SK-N-SH (cell line): Measurements from ENCODE around the gene TBKBP1. TPM values are rescaled to one million over a fixed set of nuclear protein-coding genes. Genes with fewer than 3 reads are reported as not detected.

Experiments used
- CTCF ChIA-PET: fragments of 300-600, 350-600 bp; formaldehyde crosslinking; extraction: SDS; loops from one replicate; lab custom pipeline; 2021; lab: Yijun Ruan, JAX
- POLR2A ChIA-PET: fragments of 350-600 bp; sonication (Branson Sonifier 250); formaldehyde crosslinking; extraction: SDS; loops from one replicate; lab custom pipeline; 2020; ENCODE audit warnings: antibody characterized with exemption, inconsistent platforms; lab: Yijun Ruan, JAX
- DNase-seq: peaks from one replicate; pipeline ENCODE4 v3.0.0; 2012
- H2AFZ ChIP-seq: fragments of 200-600 bp; sonication (generic); 2 replicates; pipeline ENCODE4 v1.8.1; 2016; ENCODE audit warnings: antibody characterized with exemption, mild to moderate bottlenecking, low read depth
- H3F3A ChIP-seq: fragments of 200-600 bp; sonication (generic); replicated peaks from 2 replicates; pipeline ENCODE3; 2016; ENCODE audit warnings: antibody characterized with exemption, mild to moderate bottlenecking; ENCODE audit not compliant: insufficient read depth
- H3K27ac ChIP-seq, 2 experiments: fragments of 200-500 bp in 1 of 2; fragments of 200-600 bp in 1 of 2; sonication (Bioruptor generic) in 1 of 2; sonication (generic), shearing (Covaris generic) in 1 of 2; 2 replicates each; pipeline versions ENCODE4 v1.5.1 to v1.6.1; 2014 to 2016; ENCODE audit warnings: low read depth in 2 of 2, inconsistent platforms in 1 of 2, low read length in 1 of 2, mild to moderate bottlenecking in 1 of 2, mixed read lengths in 1 of 2
- H3K27me3 ChIP-seq: fragments of 200-600 bp; sonication (generic), shearing (Covaris generic); 2 replicates; pipeline ENCODE4 v1.6.1; 2016; ENCODE audit warnings: mixed run types; ENCODE audit not compliant: insufficient read depth
- H3K36me3 ChIP-seq, 2 experiments: fragments of 200-500 bp in 1 of 2; fragments of 200-600 bp in 1 of 2; sonication (Bioruptor generic) in 1 of 2; sonication (generic) in 1 of 2; replicated peaks in 1 of 2; 2 replicates each; pipeline versions ENCODE3 to v1.5.1; 2014 to 2016; ENCODE audit warnings: low read length in 1 of 2, mild to moderate bottlenecking in 1 of 2; ENCODE audit not compliant: insufficient read depth in 2 of 2, control insufficient read depth in 1 of 2
- H3K4me1 ChIP-seq, 2 experiments: fragments of 200-500 bp in 1 of 2; fragments of 200-600 bp in 1 of 2; sonication (Bioruptor generic) in 1 of 2; sonication (generic), shearing (Covaris generic) in 1 of 2; 2 replicates each; pipeline versions ENCODE4 v1.5.1 to v1.6.1; 2014 to 2016; ENCODE audit warnings: low read depth in 1 of 2, low read length in 1 of 2, mixed run types in 1 of 2; ENCODE audit not compliant: insufficient read depth in 2 of 2, control insufficient read depth in 1 of 2
- H3K4me2 ChIP-seq: fragments of 200-600 bp; sonication (generic), shearing (Covaris generic); 2 replicates; pipeline ENCODE4 v1.6.1; 2017; ENCODE audit warnings: mixed run types
- H3K4me3 ChIP-seq, 2 experiments: fragments of 200-500 bp in 1 of 2; fragments of 200-600 bp in 1 of 2; sonication (Bioruptor generic) in 1 of 2; sonication (generic), shearing (Covaris generic) in 1 of 2; 2 replicates each; pipeline versions ENCODE4 v1.5.1 to v1.8.1; 2014 to 2016; ENCODE audit warnings: low read depth in 2 of 2, inconsistent platforms in 1 of 2, low read length in 1 of 2, mild to moderate bottlenecking in 1 of 2, mixed read lengths in 1 of 2, moderate library complexity in 1 of 2
- H3K79me2 ChIP-seq: fragments of 200-600 bp; sonication (generic); 2 replicates; pipeline ENCODE4 v1.8.1; 2017; ENCODE audit warnings: mild to moderate bottlenecking; ENCODE audit not compliant: insufficient read depth
- H3K9ac ChIP-seq: fragments of 200-600 bp; sonication (generic); 2 replicates; pipeline ENCODE4 v1.6.1; 2017; ENCODE audit warnings: mixed run types
- H3K9me2 ChIP-seq: fragments of 200-600 bp; sonication (generic); 2 replicates; pipeline ENCODE4 v1.6.1; 2017; ENCODE audit warnings: mixed run types
- H3K9me3 ChIP-seq: fragments of 200-600 bp; sonication (generic); 2 replicates; pipeline ENCODE4 v1.6.1; 2017; ENCODE audit warnings: mixed run types, mild to moderate bottlenecking, moderate library complexity
- H4K20me1 ChIP-seq: fragments of 200-600 bp; sonication (generic); 2 replicates; pipeline ENCODE4 v1.6.1; 2017; ENCODE audit warnings: mild to moderate bottlenecking, mixed run types; ENCODE audit not compliant: insufficient read depth
- MAX ChIP-seq: IDR thresholded peaks from 2 replicates; pipeline ENCODE4 v1.4.0; 2012; ENCODE audit warnings: low read depth
- MXI1 ChIP-seq: IDR thresholded peaks from 2 replicates; pipeline ENCODE4 v1.6.1; 2012; ENCODE audit warnings: mild to moderate bottlenecking, low read depth, low read length, improper control_type of control experiment
- NRF1 ChIP-seq: IDR thresholded peaks from 2 replicates; pipeline ENCODE4 v1.6.1; 2012; ENCODE audit warnings: low read depth, mild to moderate bottlenecking, low read length
- SIN3A ChIP-seq: IDR thresholded peaks from 2 replicates; pipeline ENCODE4 v1.6.1; 2012; ENCODE audit warnings: low read depth, mild to moderate bottlenecking, low read length, moderate library complexity, borderline replicate concordance
- YY1 ChIP-seq: IDR thresholded peaks from 2 replicates; pipeline ENCODE4 v1.4.0; 2012; ENCODE audit warnings: low read depth, mild to moderate bottlenecking
- ZBTB33 ChIP-seq: IDR thresholded peaks from 2 replicates; pipeline ENCODE4 v1.4.0; 2012; ENCODE audit warnings: low read depth, borderline replicate concordance
- WGBS: methylation state at CpG from one replicate; pipeline ENCODE4 v1.1.6; 2017; ENCODE audit warnings: low lambda C conversion rate; 5-methylcytosine and 5-hydroxymethylcytosine counted together
- polyA plus RNA-seq, 3 experiments: library from polyadenylated mRNA; depleted of rRNA; stranded (reverse); fragments of >200 nt; gene quantifications; 2 replicates each; pipeline ENCODE4 v1.2.3, GENCODE V29; 2012
- TF ChIP-seq, protein P1 (sequence below): IDR thresholded peaks from 2 replicates; pipeline ENCODE4 v1.6.1; 2012; ENCODE audit warnings: mild to moderate bottlenecking, low read depth, low read length, moderate library complexity
- TF ChIP-seq, protein P2 (sequence below): IDR thresholded peaks from 2 replicates; pipeline ENCODE4 v1.4.0; 2012; ENCODE audit warnings: low read depth, borderline replicate concordance

The TBKBP1 gene
- polyA plus RNA-seq, 1 of the 3 experiments (the other 2 are of a cell fraction) = 14.4 TPM

DNA sequence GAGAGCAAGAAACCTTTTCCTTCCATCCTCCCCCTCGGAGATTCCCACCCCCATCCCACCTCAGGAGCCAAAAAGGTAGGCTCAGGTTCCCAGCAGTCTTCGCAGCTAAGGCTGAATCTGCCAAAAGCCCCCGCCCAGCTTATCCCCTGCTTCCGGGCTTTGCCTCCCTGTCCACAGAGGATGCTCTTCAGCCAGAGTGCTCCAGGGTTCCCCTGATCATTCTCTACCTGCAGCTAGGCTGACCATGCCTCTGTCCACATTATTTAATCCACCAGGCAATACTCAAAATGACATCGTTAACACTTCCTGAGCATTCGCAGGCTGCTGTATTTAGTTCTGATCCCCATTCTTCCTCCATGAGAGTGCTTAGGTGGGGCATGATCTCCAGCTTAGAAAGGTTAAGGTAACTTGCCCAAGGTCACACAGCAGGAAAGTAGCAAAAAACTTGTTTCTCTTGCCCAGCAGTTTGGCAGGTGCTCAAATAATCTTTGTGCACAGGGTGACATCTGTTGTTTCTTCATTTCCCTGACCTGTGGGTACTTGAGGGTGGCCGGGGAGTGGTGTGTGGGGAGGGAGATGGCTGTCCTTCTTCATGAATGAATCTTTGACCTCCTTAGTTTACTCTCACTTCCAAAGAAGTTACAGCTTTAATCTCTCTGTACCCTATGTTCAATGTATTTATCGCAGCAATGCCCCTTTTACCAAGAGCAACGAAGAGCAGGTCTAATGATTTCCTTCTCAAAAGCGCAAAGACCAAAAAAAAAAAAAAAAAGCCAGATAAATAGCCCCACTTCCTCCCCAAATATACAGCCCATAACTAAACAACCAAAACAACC lies 848 bp upstream of the TBKBP1 start (continued):
- TF ChIP-seq, protein P1, sequence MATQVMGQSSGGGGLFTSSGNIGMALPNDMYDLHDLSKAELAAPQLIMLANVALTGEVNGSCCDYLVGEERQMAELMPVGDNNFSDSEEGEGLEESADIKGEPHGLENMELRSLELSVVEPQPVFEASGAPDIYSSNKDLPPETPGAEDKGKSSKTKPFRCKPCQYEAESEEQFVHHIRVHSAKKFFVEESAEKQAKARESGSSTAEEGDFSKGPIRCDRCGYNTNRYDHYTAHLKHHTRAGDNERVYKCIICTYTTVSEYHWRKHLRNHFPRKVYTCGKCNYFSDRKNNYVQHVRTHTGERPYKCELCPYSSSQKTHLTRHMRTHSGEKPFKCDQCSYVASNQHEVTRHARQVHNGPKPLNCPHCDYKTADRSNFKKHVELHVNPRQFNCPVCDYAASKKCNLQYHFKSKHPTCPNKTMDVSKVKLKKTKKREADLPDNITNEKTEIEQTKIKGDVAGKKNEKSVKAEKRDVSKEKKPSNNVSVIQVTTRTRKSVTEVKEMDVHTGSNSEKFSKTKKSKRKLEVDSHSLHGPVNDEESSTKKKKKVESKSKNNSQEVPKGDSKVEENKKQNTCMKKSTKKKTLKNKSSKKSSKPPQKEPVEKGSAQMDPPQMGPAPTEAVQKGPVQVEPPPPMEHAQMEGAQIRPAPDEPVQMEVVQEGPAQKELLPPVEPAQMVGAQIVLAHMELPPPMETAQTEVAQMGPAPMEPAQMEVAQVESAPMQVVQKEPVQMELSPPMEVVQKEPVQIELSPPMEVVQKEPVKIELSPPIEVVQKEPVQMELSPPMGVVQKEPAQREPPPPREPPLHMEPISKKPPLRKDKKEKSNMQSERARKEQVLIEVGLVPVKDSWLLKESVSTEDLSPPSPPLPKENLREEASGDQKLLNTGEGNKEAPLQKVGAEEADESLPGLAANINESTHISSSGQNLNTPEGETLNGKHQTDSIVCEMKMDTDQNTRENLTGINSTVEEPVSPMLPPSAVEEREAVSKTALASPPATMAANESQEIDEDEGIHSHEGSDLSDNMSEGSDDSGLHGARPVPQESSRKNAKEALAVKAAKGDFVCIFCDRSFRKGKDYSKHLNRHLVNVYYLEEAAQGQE = no peak

- H3K4me1 ChIP-seq = peaks cover 14 to 23% of the 10 kb centered on the region in 2 experiments; a peak in 3 of 4 replicates
- H2AFZ ChIP-seq = peak overlapping the region; percentile 52; the same call in 1 of the 2 replicates
- H3K9ac ChIP-seq = peak overlapping the region; percentile 66
- H3K9me2 ChIP-seq = no peaks in the 10 kb centered on the region
- H3K4me2 ChIP-seq = peak overlapping the region; percentile 97
- H3K79me2 ChIP-seq = no peaks in the 10 kb centered on the region
- ChIA-PET POLR2A (interaction anchor here (0.9 to 1.1 kb wide), 4 partner anchors 9 to 127 kb away, joined by 3 read pairs; partner anchors contain the start of genes KPNB1 and OSBPL7), CTCF (interaction anchor here (1.2 to 11.3 kb wide), 7 partner anchors 18 to 108 kb away, joined by 3 to 211 read pairs (median 22); no protein-coding TSS in a partner anchor)
- peak overlapping the region in 1 of 2 experiments; percentile 87; a peak in 2 of 4 replicates for H3K27ac ChIP-seq
- H3K4me3 ChIP-seq = peak overlapping the region; percentile 60 to 70
- H3K36me3 ChIP-seq = peaks cover 6 to 10% of the 10 kb centered on the region in 2 experiments
- no peaks in the 10 kb centered on the region for H3K9me3 ChIP-seq
- no peaks in the 10 kb centered on the region for H3K27me3 ChIP-seq
- peaks cover 17% of the 10 kb centered on the region for H3F3A ChIP-seq
- peaks cover 7% of the 10 kb centered on the region; the same call in 1 of the 2 replicates for H4K20me1 ChIP-seq
- peak; percentile 92 for DNase-seq
- TF ChIP-seq ZBTB33 = no peak
- peak; percentile 50 for TF ChIP-seq NRF1
- TF ChIP-seq SIN3A = peak; percentile 24; the same call in 1 of the 2 replicates
- TF ChIP-seq MXI1 = peak; percentile 84
- peak; percentile 88 for TF ChIP-seq MAX
- TF ChIP-seq, protein P2, sequence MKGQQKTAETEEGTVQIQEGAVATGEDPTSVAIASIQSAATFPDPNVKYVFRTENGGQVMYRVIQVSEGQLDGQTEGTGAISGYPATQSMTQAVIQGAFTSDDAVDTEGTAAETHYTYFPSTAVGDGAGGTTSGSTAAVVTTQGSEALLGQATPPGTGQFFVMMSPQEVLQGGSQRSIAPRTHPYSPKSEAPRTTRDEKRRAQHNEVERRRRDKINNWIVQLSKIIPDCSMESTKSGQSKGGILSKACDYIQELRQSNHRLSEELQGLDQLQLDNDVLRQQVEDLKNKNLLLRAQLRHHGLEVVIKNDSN = peak; percentile 84
- TF ChIP-seq YY1 = no peak
- 22% methylated on average over 45 of the region's 65 CpGs for WGBS
Measured at GRCh38 chr17:47694581-47695428, 844 bp downstream of the TBKBP1 start.
